IPS-NIHi7 (cell line): ENCODE results near the gene SLC35F2.
"Not testable (repeated sequence)": the region's sequence is repeated elsewhere in the genome, so short reads cannot be mapped to it uniquely, and the experiment has no call there.

Source experiments
- DNase-seq: peaks from one replicate; pipeline ENCODE4 v3.0.0; 2012; ENCODE audit warnings: mixed read lengths; ENCODE audit errors: extremely low spot score

SLC35F2 gene

GRCh38 chr11:107789767-107790166 is 68.8 kb downstream of the SLC35F2 start:
- DNase-seq = no peak

- peak; percentile 17 for DNase-seq
Measured at GRCh38 chr11:107787733-107788132, 70.9 kb downstream of the SLC35F2 start.

DNA sequence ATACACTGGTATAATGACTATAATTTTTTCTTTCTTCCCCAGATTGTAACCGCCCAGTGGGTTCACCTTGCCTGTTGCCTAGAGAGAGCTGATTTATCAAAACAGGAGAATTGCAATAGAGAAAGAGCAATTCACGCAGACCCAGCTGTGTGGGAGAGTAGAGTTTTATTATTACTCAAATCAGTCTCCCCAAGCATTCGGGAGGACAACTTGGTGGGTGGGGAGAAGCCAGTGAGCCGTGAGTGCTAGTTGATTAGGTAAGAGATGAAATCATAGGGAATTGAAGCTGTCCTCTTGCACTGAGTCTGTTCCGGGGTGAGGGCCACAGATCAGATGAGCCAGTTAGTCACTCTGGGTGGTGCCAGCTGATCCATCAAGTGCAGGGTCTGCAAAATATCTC is 73.2 kb downstream of the SLC35F2 start:
- no peak for DNase-seq

DNA sequence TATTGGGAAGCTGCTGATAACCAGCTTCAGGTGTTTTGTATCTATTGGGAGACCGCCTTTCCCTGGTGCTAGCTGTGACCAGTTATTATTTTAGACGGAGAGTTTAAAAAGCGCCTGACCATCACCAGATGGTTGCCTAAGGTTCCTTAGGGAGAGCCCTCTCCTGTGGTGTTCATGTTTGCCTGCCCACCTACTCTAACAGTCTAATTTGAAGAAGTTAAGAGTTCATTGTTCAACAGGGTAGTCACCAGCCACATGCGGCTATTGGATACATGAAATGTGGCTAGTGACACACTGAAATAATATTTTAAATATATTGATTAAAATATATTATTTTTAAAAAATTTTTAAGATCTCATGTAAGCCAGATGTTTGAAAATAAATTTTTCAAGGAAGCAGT is 75.5 kb downstream of the SLC35F2 start:
- DNase-seq = no peak

- no peak for DNase-seq
Measured at GRCh38 chr11:107780775-107781174, 77.8 kb downstream of the SLC35F2 start.

GRCh38 chr11:107780136-107780535 is 78.5 kb downstream of the SLC35F2 start:
- DNase-seq = no peak

DNA sequence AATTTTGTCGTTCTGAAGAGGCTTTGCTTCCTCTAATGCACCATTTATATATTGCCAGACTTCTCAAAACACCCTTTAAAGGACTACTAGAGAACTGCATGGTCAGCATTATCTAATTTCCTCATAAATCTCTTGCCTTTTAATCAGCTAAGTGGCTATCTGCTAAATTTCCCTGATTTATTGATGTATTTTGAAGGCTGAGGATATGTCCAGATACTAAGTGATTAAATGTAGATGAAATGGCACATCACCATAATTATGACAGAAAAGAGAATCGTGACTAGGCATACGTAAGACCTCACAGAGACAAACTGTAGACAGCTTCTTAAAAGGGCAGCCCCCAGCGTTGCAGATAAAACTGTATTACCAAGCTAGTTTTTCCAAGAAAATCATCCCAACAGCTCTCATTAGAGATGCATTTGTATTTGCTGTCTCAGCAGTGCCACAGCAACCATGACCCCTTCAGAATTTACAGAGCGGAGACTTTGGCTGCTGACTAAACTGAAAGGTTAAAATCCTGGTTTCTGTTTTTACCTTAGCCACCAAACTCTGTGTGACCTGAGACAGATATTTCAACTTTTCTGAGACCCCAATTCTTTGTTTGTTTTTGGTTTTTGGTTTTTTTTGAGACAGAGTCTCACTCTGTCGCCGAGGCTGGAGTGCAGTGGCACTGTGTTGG is 79.6 kb downstream of the SLC35F2 start:
- no peak for DNase-seq

DNA sequence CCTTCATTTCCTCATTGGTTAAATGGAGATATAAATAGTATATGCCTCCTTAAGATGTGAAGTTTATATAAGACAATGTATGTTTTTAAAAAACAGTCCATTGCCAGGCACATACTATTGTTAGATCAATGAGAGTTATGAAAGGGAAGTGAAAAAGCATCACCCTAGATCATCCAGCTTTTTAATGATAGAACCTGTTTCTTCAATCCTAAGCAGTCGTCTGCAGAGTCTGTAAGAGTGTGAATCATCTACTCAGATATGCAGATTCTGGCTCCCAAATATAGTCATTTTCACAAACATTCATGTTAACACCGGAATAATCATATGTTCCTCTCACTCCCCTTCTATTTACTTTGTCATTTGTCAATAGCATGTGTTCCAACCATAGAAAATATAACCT is 81.5 kb downstream of the SLC35F2 start:
- DNase-seq = no peak

DNA sequence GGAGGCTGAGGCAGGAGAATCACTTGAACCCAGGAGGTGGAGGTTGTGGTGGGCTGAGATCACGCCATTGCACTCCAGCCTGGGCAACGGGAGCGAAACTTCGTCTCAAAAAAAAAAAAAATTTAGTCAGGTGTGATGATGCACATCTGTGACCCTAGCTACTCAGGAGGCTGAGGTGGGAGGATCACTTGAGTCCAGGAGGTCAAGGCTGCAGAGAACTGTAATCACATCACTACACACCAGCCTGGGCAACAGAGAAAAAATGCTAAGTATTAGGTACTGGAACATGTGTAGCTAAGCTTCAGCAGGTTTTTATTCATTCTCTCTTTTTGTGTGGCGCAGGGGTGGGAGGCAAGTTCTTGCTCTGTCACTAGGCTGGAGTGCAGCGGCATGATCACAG is 82.5 kb downstream of the SLC35F2 start:
- DNase-seq = no peak

GRCh38 chr11:107770551-107770951 is 88.0 kb downstream of the SLC35F2 start:
- DNase-seq = no peak

- DNase-seq = no peak
Measured at GRCh38 chr11:107769189-107769588, 89.4 kb downstream of the SLC35F2 start.

DNA sequence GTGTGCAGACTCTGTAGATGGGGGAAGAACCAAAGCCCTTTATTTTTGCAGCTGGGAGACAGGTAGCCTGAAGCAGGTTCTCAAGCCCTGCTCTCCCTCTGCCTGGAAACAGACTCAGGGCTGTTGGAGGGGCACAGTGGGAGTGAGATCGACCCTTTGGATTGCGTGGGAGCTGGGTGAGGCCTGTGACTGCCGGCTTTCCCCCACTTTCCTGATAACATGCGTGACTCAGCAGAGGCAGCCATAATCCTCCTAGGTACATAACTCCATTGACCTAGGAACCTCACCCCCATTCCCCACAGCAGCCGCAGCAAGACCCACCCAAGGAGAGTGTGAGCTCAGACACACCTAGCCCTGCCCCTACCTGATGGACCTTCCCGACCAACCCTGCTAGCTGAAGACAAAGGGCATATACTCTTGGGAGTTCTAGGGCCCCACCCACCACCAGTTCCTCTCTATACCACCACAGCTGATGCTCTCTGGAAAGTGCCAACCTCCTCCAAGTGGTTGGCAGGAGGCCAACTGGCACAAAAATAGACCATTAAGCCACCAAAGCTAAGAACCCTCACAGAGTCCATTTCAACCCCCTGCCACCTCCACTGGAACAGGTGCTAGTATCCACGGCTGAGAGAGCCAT is 99.8 kb downstream of the SLC35F2 start:
- DNase-seq = not testable (repeated sequence)

GRCh38 chr11:107757661-107758060 is 100.9 kb downstream of the SLC35F2 start:
- DNase-seq = peak; percentile 41

- no peak for DNase-seq
Measured at GRCh38 chr11:107756553-107756952, 102.0 kb downstream of the SLC35F2 start.

GRCh38 chr11:107752949-107753822 is 105.4 kb downstream of the SLC35F2 start:
- no peak for DNase-seq

- no peak for DNase-seq
Measured at GRCh38 chr11:107752508-107752907, 106.1 kb downstream of the SLC35F2 start.

- no peak for DNase-seq
Measured at GRCh38 chr11:107751082-107751481, 107.5 kb downstream of the SLC35F2 start.

- no peak for DNase-seq
Measured at GRCh38 chr11:107750313-107750712, 108.3 kb downstream of the SLC35F2 start.

GRCh38 chr11:107747622-107748021 is 111.0 kb downstream of the SLC35F2 start:
- no peak for DNase-seq

DNA sequence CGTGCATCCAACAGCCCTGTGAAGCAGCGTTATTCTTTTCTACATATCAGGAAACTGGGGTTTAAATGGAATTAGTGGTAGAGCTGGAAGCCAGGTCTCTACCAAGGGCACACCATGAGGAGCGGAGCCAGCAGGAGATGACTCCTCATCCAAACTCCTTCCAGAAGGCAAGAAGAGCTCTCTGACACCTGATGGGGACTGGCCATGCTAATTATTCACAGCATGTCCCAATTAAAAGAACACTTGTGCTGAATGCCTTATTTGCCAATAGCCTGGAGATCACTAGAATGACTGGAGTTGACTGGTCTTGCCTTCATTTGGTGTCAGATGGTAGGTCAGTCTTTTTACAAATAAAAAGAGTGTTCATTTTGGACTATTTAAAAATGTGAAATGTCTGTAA is 113.9 kb downstream of the SLC35F2 start:
- no peak for DNase-seq

DNA sequence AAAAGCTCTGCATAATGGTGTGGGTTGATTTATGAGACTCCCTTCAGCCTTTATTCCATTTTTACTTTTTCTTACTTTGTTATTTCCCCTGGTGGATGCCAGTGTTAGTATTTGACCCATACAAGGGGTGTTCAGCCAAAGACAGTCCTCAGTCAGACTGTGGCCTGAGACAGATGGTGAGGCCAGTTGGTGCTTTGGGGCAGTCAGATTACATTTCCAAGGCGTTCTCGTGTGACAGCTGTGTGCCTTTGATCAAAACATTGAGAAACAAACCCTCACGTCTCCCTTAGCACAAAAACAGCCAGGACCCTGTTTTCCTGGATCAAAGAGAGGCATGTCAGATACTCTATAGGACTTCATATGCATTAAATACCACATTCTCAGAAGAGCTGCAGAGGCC is 115.4 kb downstream of the SLC35F2 start:
- no peak for DNase-seq

- peak; percentile 49 for DNase-seq
Measured at GRCh38 chr11:107741044-107741823, 117.4 kb downstream of the SLC35F2 start.
